ENCODE results near the gene SLC1A3.
A peak's percentile ranks its signal among the peaks of the same experiment; 100 is the strongest.

The SLC1A3 gene

GRCh38 chr5:36658038-36658756, 51.8 kb downstream of the SLC1A3 start:
- no peak for DNase-seq

DNA sequence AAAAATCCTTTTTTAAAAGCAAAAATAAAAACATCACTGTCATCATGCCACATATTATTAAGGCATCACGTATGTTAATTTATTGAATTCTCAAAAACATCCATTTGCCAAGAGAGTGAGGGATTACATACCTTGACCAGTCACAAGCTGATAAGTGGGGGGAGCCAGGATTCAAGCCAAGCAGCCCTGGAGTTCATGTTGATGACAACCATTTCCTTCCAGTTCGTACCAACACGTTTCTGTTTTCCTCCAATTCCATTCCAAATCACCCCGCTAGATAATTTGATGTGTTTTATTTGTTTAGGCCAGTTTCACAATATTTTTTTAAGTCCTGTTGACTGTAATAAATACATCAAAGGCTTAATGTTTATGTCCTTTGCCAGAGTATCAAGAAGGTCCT, 53.0 kb downstream of the SLC1A3 start:
- no peak for DNase-seq

- DNase-seq = no peak
Observed at GRCh38 chr5:36660397-36661049, 54.1 kb downstream of the SLC1A3 start.

- DNase-seq = no peak
Observed at GRCh38 chr5:36661456-36662220, 55.2 kb downstream of the SLC1A3 start.

GRCh38 chr5:36662291-36662851, 56.0 kb downstream of the SLC1A3 start:
- DNase-seq = no peak

- DNase-seq = no peak
Observed at GRCh38 chr5:36664766-36665165, 58.4 kb downstream of the SLC1A3 start.

GRCh38 chr5:36665628-36666027, 59.2 kb downstream of the SLC1A3 start:
- DNase-seq = no peak

DNA sequence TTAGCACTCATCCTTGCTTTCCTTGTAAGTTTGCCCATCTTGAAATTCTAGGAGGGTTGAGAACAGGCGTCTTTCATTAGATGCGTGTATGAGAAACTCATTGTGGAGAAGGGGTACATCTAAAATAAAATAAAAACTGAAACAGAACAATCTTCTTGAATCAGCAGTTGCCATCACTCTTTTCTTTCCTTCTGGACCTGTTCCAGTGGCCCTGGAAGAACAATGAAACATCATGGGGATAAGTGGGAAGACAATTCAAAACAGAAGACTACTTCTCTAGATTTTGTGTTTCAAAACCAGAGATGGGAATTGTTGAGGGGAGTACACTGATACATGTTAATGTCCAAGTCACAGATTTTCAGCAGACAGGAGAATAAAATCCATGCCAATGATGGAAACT, 59.9 kb downstream of the SLC1A3 start:
- DNase-seq = no peak

DNA sequence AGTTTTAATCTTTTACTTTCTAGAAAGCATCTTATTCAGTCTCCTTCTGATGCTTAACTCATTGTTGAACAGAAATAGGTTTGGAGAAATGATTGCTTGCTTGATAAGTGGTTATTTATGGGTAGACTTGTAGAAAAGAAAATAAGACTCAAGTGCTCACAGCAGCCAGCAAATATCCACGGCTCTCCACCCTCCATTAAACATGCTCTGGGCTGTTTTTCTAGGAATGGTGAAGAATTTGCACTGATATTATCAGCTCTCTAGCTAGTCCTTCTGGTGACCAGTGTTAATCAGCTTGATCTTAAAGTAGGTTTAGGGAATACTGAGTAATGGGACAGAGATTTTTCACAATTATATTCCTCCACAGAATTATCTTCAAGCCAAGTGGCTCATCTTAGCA, 60.6 kb downstream of the SLC1A3 start:
- DNase-seq = no peak

- peak in 1 of 2 donors; percentile 37 for DNase-seq
Observed at GRCh38 chr5:36667824-36668223, 61.4 kb downstream of the SLC1A3 start.

DNA sequence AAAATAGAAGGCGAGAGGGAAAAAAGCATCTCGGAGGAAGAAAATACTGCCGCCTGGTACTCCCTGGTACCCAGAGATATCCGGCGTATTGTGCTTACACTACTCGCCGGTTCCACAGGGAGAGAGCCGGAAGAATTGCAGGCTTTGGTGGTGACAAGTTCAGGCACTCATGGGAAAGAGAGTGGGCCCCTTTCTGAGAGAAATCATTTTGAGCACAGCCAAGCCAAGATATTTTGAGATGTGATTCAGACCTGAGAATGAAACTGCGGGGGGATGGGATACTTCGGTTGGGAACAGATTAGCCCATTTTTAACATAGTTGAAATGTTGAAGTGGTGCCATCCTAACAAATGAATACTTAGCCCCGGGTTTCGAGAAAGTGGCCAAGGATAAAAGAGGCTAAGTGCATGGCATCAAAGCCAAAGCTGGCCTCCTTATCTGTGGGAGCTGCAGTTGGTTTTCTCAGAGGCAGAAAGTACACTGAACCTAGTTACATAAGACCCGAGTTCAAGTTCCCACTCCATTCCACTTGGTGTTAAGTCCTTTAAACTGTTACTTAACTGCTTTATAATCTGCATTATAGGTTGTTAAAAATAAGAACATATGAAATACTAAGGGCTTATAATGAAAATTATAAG, 62.7 kb downstream of the SLC1A3 start:
- DNase-seq = no peak

DNA sequence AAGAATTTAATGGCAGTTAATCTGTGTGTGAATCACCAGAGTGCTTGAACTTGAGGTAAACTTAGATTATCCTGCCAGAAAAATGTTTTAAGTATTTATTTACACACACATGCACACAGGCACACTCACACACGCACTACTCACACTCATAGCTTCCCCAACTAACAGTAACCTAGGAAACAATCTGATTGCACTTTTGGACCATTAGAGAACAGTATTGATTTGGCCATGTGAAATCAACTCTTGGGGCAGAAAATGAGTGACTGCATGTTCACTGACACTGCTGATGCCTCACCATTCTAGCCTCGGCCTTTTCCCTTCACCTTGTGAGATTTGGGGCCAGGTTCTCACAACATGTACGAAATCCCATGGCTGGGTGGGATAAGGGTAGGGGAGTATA, 64.1 kb downstream of the SLC1A3 start:
- DNase-seq = no peak

DNA sequence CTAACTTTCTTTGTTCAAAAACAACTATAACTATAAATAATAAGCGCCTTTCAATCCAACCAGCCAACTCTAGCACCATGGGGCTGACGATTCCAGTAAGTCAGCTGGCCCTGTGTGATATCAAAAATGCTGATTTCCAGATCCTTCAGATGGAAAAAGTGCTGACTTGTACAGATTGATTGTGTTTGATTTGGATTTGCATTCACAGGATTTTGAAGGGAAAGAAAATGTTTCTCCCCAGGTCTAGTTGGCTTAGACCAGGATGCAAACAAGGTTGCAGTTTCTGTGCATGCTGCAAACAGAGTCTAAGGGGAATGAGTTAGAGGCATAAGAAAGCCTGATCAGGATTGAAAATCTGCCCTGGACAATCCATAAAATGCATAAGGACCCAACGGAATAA, 68.9 kb downstream of the SLC1A3 start:
- no peak for DNase-seq

- peak; percentile 78 to 93 for DNase-seq
Observed at GRCh38 chr5:36679221-36679989, 73.0 kb downstream of the SLC1A3 start.

DNA sequence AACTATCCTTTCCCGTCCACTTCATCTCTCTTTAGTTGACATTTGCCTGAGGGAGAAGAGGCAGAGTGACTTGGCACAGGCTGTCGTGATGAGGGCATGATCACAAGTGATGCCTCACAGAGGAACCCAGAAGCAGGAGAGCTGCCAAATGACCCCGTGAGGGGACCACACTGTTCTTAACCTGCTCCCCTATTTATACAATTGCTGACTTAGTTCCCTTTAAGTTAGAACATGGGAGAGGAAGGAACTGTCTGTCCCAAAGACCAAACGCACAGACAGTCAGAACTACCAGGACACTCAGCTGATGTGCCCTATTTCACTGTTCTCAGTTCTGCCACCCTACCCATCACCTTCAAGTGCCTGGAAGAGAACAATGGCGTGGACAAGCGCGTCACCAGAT, 73.7 kb downstream of the SLC1A3 start:
- DNase-seq = peak; percentile 45 to 71

- DNase-seq = peak; percentile 57 to 75
Observed at GRCh38 chr5:36681711-36682110, 75.3 kb downstream of the SLC1A3 start.

- DNase-seq = no peak
Observed at GRCh38 chr5:36682499-36682898, 76.1 kb downstream of the SLC1A3 start.

DNA sequence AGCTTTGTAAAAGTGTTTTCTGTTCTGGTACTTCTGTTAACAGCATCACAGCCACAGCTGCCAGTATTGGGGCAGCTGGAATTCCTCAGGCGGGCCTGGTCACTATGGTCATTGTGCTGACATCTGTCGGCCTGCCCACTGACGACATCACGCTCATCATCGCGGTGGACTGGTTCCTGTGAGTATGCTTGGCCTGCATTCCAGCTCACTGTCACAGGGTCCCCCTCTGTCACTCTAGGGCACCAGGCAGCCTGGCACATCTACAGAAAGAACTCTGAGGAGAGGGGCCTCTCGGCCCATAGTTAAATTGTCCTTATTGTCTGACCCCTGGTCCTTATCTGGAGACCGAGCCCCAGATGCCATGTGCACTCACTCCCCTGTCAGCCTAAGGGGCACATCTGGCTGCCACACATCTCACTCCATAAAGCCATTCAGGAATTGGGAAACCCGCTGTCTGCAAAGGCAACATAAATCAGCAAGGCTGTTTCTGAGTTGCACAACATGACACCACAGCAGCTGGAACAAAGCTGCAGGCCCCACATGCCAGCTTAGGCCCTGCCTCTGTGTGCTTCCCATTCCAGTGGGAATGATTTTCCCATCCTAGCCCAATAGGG, 77.5 kb downstream of the SLC1A3 start:
- DNase-seq = no peak

GRCh38 chr5:36685631-36686288, 79.4 kb downstream of the SLC1A3 start:
- peak; percentile 89 to 93 for DNase-seq

GRCh38 chr5:36686881-36687280, 80.5 kb downstream of the SLC1A3 start:
- no peak for DNase-seq

DNA sequence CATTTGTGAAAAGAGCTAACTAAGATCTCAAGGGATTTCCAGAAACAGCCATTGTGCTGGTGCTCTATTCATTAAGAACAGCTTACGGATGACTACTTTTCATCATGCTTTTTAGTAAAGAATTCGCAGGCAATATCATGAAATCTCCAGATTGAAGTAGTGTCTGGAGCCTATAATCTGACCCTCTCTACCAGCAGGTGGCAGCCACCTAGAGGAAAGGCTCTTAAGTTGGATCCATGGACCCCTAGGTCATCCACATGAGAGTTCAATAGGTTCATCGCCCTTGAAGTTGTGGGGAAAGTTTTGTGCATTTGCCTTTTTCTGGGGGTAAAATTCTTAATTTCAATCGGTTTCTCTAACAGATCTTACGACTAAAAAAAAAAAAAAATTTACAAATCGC, 82.3 kb downstream of the SLC1A3 start:
- peak in 1 of 2 donors; percentile 49 for DNase-seq

All from inflammatory macrophage treated with lipopolysaccharide for 1 hour (primary cell).